NCI-H146 treated with DMSO at 0.1 percent for 48 hours (cell line): ENCODE measurements around the gene STOML1.
A peak's percentile ranks its signal among the peaks of the same experiment; 100 is the strongest.
"Not testable (repeated sequence)": the region's sequence is repeated elsewhere in the genome, so short reads cannot be mapped to it uniquely, and the experiment has no call there.

Source experiments
- DNase-seq: peaks from one replicate; lab custom pipeline; 2025; ENCODE audit not compliant: unreplicated experiment; lab: John Stamatoyannopoulos, UW

The STOML1 gene

DNA sequence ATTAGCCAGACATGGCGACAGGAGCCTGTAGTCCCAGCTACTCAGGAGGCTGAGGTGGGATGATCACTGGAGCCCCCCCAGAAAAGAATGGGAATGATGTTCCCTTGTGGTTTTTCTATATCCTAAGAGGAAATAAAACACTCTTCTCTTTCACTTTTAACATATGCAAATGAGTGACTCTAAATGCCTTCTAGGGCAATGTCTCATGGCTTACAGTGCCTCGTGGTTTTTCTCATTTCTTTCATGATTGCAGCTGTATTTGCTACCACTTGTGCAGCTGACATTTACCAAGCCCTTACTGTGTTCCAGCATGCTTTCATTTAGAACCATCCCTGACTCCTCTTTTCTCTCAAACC, 26.4 kb downstream of the STOML1 start:
- no peak for DNase-seq

DNA sequence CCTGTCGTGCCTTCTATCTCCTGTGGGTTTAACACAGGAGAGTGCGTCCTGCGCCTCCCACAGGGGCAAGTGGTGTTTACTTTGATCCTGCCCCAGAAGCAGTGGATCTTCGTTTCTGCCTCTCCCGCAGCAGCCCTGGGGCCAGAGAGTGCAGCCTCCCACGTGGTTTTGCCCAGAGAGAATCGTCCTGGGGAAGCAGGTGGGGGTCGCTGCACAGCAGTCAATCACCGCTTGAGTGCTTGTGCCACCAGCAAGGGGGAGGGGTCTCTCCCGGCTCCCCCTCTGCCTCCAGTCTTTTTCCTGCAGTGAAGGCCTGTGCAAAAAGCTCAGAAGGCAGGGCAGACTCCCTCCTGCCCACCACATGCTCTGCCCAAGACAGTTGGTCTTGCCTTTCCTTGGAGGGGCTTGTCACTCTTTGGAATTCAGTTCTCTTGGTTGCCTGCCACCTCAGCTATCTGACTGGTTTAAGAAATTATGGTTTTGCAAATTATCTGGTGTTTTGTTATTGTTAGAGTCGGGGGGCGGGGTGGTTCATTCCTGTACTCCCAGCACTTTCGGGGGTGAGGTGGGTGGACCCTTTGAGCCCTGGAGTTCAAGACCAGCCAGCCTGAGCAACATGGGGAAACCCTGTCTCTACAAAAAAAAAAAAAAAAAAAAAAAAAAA, 26.9 kb downstream of the STOML1 start:
- no peak for DNase-seq

DNA sequence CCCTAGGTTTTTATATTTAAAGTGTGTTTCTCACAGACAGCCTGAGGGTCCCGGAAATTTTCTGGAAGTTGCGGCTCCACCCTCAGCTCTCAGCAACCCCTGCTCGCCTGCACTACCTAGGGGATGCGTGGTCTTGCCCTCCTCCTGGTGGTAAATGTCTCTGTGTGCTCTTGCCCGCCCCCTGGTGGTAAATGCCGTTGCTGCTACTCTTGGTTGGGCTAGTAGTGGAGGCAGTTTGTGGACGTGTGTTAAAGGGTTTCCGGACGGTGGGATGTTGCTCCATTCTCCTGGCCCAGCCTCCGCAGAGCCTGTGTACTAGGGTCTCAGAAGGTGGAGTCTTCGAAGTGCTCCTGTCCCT, 27.4 kb downstream of the STOML1 start:
- DNase-seq: peak; percentile 50

DNA sequence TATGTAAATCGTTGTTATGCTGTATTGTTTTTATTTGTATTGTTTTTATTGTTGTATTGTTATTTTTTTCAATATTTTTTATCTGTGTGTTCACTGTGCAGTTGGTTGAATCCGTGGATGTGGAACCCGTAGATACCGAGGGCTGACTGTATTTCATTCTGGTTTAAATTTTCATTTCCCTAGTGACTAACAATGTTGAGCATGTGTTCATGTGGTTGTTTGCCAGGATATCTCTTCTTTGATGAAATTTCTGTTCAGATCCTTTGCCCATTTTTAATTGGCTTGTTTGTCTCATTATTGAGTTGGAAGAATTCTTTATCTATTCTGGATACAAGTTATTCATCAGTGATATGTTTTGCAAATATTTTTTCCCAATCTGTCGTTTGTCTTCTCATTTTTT, 29.7 kb downstream of the STOML1 start:
- no peak for DNase-seq

DNA sequence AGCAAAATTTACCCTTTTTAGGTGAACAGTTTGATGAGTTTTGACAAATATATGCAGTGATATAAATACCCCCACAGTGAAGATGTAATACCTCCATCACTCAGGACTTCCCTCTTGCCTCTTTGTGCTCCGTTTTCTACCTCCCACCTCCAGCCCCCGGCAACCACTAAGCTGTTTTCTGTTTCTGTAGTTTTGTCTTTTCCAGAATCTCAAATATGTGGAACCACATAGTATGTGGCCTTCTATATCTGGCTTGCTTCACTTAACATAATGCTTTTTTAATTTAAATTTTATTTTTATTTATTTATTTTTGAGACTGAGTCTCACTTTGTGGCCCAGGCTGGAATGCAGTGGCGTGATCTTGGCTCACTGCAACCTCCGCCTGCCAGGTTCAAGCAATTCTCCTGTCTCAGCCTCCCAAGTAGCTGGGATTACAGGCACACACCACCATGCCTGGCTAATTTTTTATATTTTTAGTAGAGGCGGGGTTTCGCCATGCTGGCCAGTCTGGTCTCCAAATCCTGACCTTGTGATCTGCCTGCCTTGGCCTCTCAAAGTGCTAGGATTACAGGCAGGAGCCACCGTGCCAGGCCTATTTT, 31.5 kb downstream of the STOML1 start:
- DNase-seq: not testable (repeated sequence)

DNA sequence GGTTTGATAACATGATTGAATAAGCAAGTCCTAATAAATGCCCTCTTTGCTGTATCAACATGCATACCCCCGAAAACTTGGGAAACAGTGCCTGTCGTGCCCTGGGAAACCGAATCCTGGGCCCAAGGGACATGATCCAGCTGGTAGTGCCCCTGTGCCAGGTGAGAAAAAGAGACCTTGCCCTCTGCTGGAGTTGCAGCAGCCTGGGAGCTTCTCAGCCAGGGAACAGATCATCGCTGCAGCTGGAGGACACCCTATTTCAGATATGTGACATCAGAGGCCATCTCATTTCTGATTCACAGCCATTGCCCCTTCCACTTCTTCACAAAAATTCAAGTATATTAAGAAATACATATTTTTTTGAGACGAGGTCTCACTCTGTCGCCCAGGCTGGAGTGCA, 32.3 kb downstream of the STOML1 start:
- no peak for DNase-seq

DNA sequence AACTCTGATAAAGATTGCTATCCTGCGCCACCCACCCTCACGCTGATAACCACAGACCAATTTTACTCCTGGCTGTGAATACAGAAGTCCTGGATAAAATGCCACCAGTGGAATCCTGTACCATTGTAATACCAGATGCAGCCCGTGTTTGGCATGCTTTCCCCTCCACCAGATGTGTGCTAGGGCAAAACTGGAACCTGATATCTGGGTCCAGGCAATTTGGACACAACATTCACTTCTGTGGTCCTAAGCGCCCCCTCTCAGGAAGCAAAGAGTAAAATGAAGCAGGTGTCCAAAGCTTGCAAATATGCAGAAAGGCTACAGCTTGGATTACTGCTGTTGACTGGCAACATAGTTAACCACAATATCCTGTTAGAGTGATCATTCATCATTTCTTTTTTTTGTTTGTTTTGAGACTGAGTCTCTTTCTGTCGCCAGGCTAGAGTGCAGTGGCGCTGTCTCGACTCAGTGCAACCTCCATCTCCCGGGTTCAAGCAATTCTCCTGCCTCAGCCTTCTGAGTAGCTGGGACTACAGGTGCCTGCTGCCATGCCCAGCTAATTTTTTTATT, 33.0 kb downstream of the STOML1 start:
- no peak for DNase-seq

DNA sequence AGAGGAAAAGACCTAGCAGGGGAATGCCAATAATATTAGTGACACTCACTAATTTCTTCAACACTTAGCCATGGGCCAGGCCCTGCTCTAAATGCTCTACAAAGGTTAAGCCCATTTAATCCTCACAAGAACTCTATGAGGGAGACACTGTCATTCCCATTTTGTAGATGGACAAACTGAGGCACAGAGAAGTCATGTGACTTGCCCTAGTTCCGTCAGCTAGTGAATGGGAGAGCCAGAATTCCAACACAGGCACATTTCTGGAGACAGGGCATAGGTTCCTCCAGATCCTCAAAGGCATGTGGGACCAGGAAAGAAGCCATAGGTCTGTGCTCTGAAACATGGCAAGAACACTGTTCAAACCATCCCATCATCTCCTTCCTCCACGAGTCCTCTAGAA, 34.3 kb downstream of the STOML1 start:
- no peak for DNase-seq

DNA sequence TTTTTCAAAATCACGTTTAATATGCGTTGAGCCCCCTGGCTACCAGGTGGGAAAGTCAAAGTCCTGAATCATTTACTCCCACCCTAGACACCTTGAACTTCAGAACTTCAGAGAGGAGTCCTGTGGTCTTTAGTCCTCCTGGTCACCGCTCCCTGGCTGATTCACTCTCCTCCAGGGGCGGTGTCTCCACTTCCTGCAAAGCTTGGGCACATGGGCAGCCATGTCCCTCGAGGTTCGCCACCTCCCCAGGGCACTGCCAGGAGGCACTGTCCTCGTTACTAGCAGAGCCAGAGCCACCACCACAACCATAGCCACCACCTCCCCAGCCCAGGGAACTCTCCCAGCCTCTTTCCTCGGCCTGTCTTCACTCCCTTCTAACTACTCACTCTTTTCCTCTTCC, 34.8 kb downstream of the STOML1 start:
- no peak for DNase-seq

DNA sequence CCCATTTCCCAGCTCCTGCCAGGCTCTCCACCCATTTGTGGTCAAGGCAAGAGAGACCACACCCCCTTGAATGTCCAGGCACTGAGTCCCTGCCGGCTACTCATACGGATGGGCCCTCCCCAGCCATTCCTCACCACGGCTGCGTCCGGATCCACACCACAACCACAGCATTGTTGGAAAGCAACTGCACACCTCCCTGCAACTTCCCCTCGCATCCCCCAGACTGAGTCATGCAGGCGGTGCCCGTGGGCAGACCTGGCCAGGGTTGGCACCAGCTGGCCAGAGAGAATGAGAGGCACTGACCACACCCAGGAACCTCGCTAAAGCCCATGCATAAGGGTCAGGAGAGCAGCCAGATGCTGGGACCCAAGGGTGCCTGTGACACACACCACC, 35.4 kb downstream of the STOML1 start:
- DNase-seq: no peak

DNA sequence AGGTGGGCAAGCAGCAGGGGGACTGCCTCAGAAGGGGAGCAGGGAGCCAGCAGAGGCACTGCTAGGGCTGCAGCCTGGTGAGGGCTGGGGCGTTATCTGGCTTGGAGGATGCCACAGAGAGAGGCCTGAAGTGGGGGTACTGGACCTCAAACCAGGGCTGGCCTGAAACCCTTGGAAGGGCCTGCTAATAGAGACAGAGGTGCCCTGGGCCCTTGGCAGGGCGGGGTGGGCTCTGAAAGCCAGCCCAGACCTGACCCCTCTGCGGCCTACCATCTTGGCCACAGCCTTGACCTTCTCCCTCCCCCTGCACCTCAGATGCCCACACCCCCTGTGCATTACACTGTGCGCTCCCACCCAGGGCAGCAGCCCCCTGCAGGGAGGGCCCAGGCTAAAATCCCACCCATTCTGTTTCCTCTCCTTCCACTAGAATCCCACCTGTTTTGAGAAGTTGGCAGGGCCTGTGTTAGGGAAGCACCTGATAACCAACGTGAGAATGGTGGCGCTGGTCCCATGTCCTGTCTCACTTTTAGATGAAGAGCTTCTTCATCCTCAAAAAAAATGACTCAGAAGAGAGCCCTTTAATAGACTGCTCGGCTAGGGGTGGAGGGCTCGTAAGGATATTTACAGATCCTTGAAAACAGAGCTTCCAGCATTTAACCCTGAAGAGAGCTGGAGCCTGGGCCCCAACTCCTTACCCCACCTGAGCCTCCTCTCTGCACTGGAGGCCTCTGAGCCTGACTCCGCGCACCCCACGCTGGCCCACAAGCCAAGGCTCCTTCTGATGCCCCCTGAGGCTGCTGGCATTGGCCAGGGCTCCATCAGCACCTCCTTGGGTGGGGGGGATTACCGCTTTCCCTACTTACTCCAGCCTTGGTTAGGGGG, 36.0 kb downstream of the STOML1 start:
- DNase-seq: no peak

DNA sequence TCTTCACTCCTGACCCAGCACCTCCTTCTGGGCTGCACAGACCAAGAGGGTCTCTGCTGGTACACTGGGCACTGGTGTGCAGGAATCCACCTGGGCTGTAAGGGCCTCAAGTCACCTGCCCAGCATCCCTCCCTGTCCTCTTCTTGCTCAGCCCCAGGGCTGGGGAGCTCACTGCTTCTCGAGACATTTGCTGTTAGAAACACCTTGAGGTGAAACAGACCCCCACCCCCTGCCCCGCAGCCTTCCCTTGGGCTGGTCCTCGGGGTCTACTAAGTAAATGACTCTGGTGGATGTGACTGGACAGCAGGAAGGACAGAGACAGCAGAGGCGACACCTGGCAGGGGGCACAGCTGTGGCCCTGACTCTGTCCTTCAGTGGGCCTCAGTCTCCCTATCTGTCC, 36.8 kb downstream of the STOML1 start:
- no peak for DNase-seq

DNA sequence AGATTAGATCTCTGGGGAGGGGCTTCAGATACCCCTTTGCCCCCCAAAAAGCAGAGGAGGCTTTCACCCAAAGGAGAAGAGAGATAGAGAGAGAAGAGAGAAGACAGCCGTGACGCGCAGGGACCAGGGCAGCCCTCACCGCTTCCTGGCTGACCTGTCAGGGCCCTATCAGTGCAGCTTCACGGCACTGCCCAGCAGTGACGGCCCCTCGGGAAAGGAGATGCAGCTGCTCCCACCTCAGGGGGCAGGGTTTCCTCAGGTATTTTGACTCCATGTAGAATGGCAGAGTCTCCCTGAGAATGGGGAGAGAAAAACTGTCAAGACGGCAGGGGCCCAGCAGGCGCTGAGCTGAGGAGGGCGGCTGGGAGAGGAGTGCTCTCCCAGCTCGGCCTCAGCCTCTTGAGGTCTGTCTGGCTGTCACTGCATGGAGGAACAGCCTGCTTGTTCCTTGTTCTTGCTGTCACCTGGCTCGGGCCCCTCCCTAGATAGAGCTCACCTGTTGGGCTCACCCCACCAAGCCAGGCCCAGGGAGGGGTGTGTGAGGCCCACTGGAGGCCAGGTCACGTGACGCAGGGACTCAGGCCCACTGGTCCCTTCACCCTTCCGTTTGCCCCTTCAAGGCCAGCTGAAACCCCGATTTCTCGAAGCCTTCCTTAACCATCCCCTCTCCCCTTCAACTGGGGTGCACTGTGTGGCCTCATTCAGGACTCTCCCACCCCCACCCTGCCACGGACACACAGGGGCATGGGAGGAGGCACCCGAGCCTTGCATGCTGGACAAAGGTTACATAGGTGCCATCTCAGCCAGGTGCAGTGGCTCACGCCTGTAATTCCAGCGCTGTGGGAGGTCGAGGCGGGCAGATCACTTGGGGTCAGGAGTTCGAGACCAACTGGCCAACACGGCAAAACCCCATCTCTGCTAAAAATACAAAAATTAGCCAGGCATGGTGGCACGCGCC, 37.6 kb downstream of the STOML1 start:
- DNase-seq: no peak

DNA sequence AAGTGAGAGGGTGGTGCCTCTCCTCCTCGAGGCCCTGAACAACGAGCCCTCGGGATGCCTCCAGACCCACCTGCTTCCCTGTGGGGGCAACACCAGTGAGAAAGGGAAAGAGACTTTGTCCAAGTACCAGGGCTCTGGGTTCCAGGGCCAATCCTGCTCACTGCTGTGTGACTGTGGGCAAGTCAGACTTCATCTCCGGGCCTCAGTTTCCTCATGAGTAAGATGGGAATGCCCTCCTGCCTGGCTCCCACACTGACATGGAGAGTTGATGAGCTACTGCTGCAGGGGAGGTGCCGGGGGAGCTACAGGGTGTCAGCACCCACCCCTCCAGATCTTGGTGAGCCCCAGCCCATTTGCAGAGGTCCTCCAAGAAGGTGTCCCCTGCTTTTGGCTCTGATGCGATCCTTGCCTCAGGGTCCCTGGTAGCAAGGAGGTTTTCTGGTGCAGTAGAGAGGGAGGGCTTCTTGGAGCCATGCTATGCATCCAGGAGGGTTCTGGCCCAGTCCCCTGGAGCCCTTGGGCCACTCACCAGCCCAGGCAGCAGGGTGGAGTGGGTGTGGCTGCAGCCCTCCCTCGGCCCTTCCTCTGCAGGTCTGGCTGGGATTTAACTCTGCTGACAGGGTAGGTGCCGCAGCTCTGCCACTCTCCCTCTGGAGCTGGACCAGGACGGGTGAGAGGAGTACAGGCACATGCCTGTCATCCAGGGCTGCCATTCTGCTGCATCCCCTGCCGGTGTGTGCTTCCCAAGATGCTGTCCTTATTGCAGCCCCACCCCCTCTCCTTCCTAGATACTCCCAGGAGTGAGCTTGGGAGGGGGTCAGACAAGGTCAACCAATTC, 39.0 kb downstream of the STOML1 start:
- DNase-seq: no peak

DNA sequence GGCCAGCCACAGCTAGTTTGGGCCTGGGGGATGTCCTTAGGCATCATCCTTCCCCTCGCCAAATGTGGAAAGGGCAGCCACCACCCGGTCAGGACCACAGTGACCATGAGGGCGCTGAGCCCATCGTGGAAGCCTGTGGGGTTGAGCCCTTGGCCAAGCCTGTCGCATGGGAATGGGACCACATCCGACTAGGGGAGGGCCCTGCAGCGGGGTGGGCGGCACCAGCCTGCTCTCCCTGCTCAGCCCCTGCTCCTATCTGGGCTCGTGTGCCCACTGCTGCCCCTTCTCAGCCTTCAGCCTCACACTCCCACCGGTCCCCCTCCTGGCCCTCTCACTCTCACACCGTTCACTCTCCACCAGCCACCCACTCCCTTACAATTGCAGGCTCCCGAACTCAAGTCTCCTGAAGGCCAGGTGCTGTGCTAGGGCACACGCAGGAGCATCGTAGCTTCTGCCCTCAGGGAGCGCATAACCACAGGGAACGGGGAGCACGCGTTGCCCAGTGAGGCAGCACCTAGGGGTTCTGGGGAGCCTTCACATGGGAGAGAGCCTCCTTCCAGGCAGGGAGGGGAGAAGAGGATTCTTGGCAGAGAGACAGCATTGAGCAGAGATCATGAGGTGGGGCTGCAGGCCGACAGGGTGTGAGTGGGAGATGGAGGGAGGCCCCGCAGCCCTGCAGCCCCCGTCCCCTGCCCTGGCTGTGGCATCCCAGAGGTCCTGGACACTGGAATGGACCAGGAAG, 39.8 kb downstream of the STOML1 start:
- no peak for DNase-seq

DNA sequence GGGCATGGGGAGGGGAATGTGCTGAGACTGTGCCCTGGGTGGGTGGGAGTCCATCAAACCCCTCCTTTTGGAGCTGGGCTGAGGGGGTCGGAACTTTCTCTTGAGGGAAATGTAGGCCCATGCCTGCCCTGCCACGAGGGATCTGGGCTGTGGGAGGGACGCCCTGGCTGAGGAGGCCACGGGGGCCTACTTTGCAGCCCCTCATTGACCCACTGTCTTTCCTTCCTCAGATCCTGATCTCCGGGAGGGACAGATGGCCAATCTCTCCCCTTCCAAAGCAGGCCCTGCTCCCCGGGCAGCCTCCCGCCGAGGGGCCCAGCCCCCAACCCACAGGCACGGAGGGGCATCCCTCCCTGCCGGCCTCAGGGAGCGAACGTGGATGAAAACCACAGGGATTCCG, 40.5 kb downstream of the STOML1 start:
- no peak for DNase-seq

DNA sequence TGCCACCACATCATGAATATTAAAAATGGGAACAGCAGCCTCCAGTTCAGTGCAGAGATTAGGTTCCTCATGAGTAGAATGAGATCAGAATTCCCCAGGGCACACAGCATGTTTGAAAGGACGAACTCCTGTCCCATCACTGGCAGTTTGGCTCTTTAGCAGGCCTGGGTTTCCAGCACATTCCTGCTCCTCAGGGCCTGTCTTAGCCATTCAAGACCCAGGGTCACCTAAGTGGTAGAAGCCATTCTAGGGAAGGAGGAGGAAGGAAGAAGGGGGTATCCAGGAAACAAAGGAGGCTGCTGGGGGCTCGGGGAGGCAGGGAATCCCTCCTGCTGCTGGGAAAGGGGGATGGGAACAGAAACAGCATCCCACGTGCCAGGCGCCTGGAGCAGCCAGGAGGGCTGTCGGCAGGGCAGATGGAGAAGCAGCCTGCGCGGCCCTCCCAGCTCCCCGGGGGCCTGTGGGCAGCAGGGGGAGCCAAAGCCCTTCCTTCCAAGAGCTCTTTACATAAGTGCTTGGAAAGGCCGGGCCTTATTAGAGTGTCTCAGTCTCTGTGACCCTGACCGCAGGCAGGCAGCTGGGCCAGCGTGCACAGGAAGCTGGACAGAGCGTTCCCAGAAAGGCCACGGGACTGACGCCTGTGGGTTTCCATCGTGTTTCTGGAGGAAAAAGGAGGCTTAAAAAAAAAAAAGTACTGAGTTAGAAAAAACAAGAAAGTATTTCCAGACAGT, 41.1 kb downstream of the STOML1 start:
- peak; percentile 42 for DNase-seq

DNA sequence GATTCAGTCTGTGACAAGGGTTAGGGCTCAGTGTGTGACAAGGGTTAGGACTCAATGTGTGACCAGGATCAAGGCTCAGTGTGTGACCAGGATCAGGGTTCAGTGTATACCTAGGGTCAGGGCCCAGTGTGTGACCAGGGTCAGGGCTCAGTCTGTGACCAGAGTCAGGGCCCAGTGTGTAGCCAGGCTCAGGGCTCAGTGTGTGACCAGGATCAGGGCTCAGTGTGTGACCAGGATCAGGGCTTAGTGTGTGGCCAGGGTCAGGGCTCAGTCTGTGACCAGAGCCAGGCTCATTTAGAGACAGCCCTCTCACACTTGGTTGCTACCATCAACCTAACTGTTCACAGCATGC, 41.6 kb downstream of the STOML1 start:
- DNase-seq: no peak

DNA sequence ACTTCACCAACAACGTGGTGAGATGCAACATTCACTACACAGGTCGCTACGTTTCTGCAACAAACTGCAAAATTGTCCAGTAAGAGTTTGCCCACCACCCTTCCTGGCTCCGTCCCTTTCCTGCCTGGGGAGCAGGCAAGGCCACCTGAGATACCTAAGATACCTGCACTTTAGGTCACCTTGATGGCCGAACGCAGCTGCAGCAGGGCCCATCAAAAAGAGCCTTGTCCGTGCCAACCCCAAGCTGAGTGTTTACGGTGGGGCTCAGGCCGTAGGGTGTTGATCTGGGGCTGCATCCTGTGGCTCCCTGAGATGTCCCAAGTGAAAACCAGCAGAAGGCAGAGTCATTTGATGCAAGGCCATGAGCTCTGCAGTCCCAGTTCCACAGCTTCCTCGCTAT, 42.6 kb downstream of the STOML1 start:
- DNase-seq: no peak
